Breast epithelium (tissue), 4 donors: ENCODE data around the gene PSMD8. TPM values are rescaled to one million over a fixed set of nuclear protein-coding genes. Genes with fewer than 3 reads are reported as not detected.

Experiments
- DNase-seq, 2 donors: peaks; one replicate each; pipeline ENCODE4 v3.0.0-alpha.2; 2019; ENCODE audit warnings: low spot score in 2 of 2
- H3K27ac ChIP-seq, 2 donors: fragments of 200-600 bp; sonication (generic) in 1 of 2; one replicate each; pipeline ENCODE4 v1.5.1; 2016 to 2019; ENCODE audit warnings: mild to moderate bottlenecking in 1 of 2
- H3K27me3 ChIP-seq, 2 donors: fragments of 200-600 bp; sonication (generic) in 1 of 2; one replicate each; pipeline versions ENCODE4 v1.5.1 to v1.6.0; 2017 to 2019; ENCODE audit warnings: control low read depth in 1 of 2, mild to moderate bottlenecking in 1 of 2
- H3K36me3 ChIP-seq: fragments of 200-600 bp; one replicate; pipeline ENCODE4 v1.5.1; 2019
- H3K4me1 ChIP-seq, 2 donors: fragments of 200-600 bp; sonication (generic); one replicate each; pipeline ENCODE4 v1.5.1; 2016 to 2019; ENCODE audit warnings: control low read depth in 1 of 2
- H3K4me3 ChIP-seq, 3 donors: fragments of 200-600 bp; sonication (generic); 1 replicate in 2 of 3; 2 replicates in 1 of 3; pipeline ENCODE4 v1.5.1; 2016 to 2019; ENCODE audit warnings: mild to moderate bottlenecking in 3 of 3, moderate library complexity in 2 of 3
- H3K9me3 ChIP-seq, 2 donors: fragments of 200-600 bp; sonication (generic) in 1 of 2; one replicate each; pipeline ENCODE4 v1.5.1; 2016 to 2019; ENCODE audit warnings: control low read depth in 1 of 2
- POLR2A ChIP-seq: fragments of 450-650 bp; IDR thresholded peaks from one replicate; pipeline ENCODE4 v1.6.1; 2016; ENCODE audit warnings: antibody characterized with exemption, mild to moderate bottlenecking, moderate library complexity
- POLR2AphosphoS5 ChIP-seq, 3 donors: sonication (generic); formaldehyde crosslinking; IDR thresholded peaks; one replicate each; pipeline ENCODE4 v1.6.1; 2017; ENCODE audit warnings: antibody characterized with exemption in 3 of 3
- intact Hi-C: fragments of 100-400 bp; cut with DNase I; formaldehyde crosslinking; loops from one replicate; pipeline ENCODE4 v1.15.1; 2023; ENCODE audit warnings: low total_unique reads
- total RNA-seq, 3 donors: library from RNA; depleted of rRNA; stranded (reverse); fragments of >200 nt; gene quantifications; one replicate each; pipeline ENCODE4 v1.1.0, GENCODE V29; 2016
- TF ChIP-seq, protein P1 (sequence below), 3 donors: fragments of 450-650 bp; IDR thresholded peaks; one replicate each; pipeline ENCODE4 v1.5.1; 2016 to 2017; ENCODE audit warnings: antibody characterized with exemption in 3 of 3, mild to moderate bottlenecking in 3 of 3, moderate library complexity in 3 of 3

The PSMD8 gene
- total RNA-seq, 3 donors from 2014 or later = 203 to 598 (median 218) TPM

DNA sequence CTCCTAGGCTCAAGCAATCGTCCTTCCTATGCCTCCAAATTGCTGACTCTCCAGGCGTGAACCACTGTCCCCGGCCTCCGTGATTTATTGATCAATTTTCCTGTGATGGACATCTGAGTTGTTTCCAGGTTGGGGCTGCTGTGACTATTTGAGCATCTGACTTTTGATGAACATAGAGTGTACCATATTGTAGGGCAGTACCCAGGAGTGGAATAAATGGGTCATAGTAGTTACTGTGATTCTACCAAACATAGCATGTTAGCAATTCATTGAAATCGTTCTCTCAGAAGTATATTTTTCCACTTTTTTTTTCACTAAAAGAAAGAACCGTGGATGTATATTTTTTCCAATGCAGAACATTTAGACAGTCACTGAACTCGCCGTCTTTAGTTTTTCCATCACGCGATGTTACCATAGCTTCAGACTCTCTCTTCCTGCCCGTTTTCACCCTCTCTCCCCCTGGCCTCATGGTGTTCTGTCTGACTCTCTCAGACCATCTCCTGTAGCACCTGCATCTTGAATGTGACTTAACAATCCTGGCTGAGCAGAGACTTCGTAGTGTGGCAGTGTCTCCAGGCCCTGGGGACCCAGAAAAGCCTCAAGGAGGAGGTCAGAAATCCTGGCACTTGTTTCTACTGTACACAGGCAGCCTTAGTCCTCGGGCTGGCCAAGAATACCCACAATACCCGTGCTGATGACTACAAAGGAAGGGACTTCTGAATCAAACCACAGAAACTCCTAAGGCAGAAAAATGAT lies 54.9 kb downstream of the PSMD8 start:
- Histone ChIP-seq H3K4me3 (no peak overlapping the region), H3K4me1 (no peaks in the 10 kb centered on the region), H3K9me3 (no peaks in the 10 kb centered on the region), H3K27ac (no peak overlapping the region), H3K27me3 (peaks cover 0 to 19% of the 10 kb centered on the region in 2 donors), H3K36me3 (no peaks in the 10 kb centered on the region)
- intact Hi-C loops = no loop called here
- no peak for DNase-seq
- TF ChIP-seq POLR2AphosphoS5 (IDR thresholded peaks at IDR 0.05) (no peak), POLR2A (no peak)
- TF ChIP-seq, protein P1, sequence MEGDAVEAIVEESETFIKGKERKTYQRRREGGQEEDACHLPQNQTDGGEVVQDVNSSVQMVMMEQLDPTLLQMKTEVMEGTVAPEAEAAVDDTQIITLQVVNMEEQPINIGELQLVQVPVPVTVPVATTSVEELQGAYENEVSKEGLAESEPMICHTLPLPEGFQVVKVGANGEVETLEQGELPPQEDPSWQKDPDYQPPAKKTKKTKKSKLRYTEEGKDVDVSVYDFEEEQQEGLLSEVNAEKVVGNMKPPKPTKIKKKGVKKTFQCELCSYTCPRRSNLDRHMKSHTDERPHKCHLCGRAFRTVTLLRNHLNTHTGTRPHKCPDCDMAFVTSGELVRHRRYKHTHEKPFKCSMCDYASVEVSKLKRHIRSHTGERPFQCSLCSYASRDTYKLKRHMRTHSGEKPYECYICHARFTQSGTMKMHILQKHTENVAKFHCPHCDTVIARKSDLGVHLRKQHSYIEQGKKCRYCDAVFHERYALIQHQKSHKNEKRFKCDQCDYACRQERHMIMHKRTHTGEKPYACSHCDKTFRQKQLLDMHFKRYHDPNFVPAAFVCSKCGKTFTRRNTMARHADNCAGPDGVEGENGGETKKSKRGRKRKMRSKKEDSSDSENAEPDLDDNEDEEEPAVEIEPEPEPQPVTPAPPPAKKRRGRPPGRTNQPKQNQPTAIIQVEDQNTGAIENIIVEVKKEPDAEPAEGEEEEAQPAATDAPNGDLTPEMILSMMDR (IDR thresholded peaks at IDR 0.05) = no peak

DNA sequence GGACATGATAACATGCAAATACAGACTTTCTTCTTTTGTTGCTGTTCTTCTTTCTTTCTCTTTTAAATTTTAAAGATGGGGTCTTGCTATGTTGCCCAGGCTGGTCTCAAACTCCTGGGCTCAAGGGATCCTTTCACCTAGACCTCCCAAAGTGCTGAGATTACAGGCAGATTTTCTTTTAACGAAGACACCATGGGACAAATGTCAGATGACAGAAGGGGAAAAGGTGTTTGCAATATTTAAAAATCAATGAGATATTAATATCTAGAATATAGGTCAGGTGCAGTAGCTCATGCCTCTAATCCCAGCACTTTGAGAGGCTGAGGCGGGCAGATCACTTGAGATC lies 55.4 kb downstream of the PSMD8 start:
- H3K9me3 ChIP-seq = no peaks in the 10 kb centered on the region
- no peaks in the 10 kb centered on the region for H3K4me1 ChIP-seq
- no peak overlapping the region for H3K27ac ChIP-seq
- H3K27me3 ChIP-seq = peaks cover 0 to 24% of the 10 kb centered on the region in 2 donors
- no peak for DNase-seq
- TF ChIP-seq, protein P1 (IDR thresholded peaks at IDR 0.05) = no peak
- TF ChIP-seq POLR2A (no peak), POLR2AphosphoS5 (IDR thresholded peaks at IDR 0.05) (no peak)
- H3K4me3 ChIP-seq = no peak overlapping the region
- intact Hi-C loops = no loop called here
- no peaks in the 10 kb centered on the region for H3K36me3 ChIP-seq

DNA sequence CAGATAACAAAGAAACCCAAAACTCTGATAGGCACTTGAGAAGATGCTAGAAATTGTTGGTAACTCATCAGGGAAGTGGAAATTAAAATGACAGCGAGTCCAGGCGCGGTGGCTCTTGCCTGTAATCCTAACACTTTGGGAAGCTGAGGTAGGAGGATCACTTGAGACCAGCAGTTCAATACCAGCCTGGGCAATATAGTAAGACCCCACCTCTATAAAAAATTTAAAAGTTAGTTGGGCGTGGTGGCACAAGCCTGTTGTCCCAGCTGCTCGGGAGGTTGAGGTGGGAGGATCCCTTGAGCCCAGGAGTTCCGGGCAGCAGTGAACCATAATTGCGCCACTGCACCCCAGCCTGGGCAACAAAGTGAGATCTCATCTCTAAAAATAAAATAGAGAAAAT lies 56.6 kb downstream of the PSMD8 start:
- Histone ChIP-seq H3K4me3 (no peak overlapping the region), H3K4me1 (no peaks in the 10 kb centered on the region), H3K27me3 (peaks cover 0 to 27% of the 10 kb centered on the region in 2 donors), H3K9me3 (no peaks in the 10 kb centered on the region), H3K36me3 (no peaks in the 10 kb centered on the region), H3K27ac (no peak overlapping the region)
- intact Hi-C loops = no loop called here
- no peak for DNase-seq
- TF ChIP-seq POLR2A = no peak

DNA sequence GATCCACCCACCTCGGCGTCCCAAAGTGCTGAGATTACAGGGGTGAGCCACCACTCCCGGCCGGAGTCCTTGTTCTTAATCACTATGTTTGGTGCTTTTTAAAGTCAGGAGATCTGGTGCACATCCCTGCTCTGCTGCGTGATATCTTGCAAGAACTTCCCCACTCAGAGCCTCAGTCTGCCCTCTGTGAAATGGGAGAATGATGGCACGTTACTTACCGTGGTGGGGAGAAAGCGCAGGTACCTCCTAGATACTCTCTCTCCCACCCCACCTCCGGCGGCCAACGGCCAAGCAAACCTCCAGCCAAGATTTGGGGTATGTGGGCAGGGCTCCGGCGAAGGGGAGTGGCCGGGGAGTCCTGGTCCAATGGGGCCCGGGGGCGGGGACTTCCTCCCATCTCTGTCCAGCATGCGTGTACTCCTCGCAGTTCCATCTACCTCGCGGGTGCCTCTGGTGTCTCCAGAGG lies 58.9 kb downstream of the PSMD8 start, which contains the start of gene RYR1:
Gene RYR1, plus strand, starts transcription at position 424 of the 466 bp plus-strand sequence. CDS start 139 bp downstream, outside the sequence.
- DNase-seq = peak in 1 of 2 donors; percentile 53
- no peak for TF ChIP-seq POLR2A
- TF ChIP-seq POLR2AphosphoS5 (IDR thresholded peaks at IDR 0.05) = no peak
- TF ChIP-seq, protein P1 (IDR thresholded peaks at IDR 0.05) = no peak
- Histone ChIP-seq H3K9me3 (no peaks in the 10 kb centered on the region), H3K27me3 (peaks cover 0 to 27% of the 10 kb centered on the region in 2 donors), H3K4me1 (no peaks in the 10 kb centered on the region), H3K27ac (no peak within 1 kb of the TSS), H3K4me3 (peak within 1 kb of the TSS; percentile 18 to 33 (median 32)), H3K36me3 (no peaks in the 10 kb centered on the region)
- intact Hi-C loops = no loop called here

Other genes with a start within 250 kb of the PSMD8 start
- gene DPF1, start 150.3 kb upstream of the PSMD8 start, total RNA-seq = not detected
- 10 to 100 TPM; 39.1 to 83.2 (median 51.2) TPM for gene PPP1R14A, start 118.2 kb upstream of the PSMD8 start, total RNA-seq
- gene SPINT2, start 110.0 kb upstream of the PSMD8 start, total RNA-seq = 100 to 1,000 TPM in 2 of 3 donors, 10 to 100 TPM in 1; 17.1 to 639 (median 492) TPM
- 10 to 100 TPM in 2 of 3 donors, 1 to 10 TPM in 1; 3.5 to 19.3 (median 13.1) TPM for gene C19orf33, start 70.3 kb upstream of the PSMD8 start, total RNA-seq
- 10 to 100 TPM; 20.5 to 28.8 (median 27.7) TPM for gene YIF1B, start 58.6 kb upstream of the PSMD8 start, total RNA-seq
- 1 to 10 TPM; 3.5 to 5.1 (median 3.6) TPM for gene KCNK6, start 54.7 kb upstream of the PSMD8 start, total RNA-seq
- 1 to 10 TPM; 6.4 to 7.8 (median 6.9) TPM for gene CATSPERG, start 38.7 kb upstream of the PSMD8 start, total RNA-seq
- gene GGN, start 13.5 kb downstream of the PSMD8 start, total RNA-seq = under 1 TPM; 0.16 to 0.44 (median 0.33) TPM
- under 1 TPM; 0.16 to 0.66 (median 0.29) TPM for gene SPRED3, start 14.1 kb downstream of the PSMD8 start, total RNA-seq
- gene FAM98C, start 28.5 kb downstream of the PSMD8 start, total RNA-seq = 10 to 100 TPM; 21.1 to 32.6 (median 22.9) TPM
- gene RASGRP4, start 51.6 kb downstream of the PSMD8 start, total RNA-seq = 1 to 10 TPM in 2 of 3 donors, under 1 TPM in 1; 0.66 to 8.8 (median 1.6) TPM
- gene RYR1, start 59.1 kb downstream of the PSMD8 start, total RNA-seq = 1 to 10 TPM; 1.3 to 6.7 (median 3.5) TPM
- gene MAP4K1, start 243.4 kb downstream of the PSMD8 start, total RNA-seq = 1 to 10 TPM; 2.5 to 9.3 (median 3.6) TPM
- 100 to 1,000 TPM; 401 to 562 (median 420) TPM for gene EIF3K, start 244.6 kb downstream of the PSMD8 start, total RNA-seq